ENCODE results near the gene ZNF311. TPM values are rescaled to one million over a fixed set of nuclear protein-coding genes. Genes with fewer than 3 reads are reported as not detected.
A peak's percentile ranks its signal among the peaks of the same experiment; 100 is the strongest.
"Not testable (repeated sequence)": the region's sequence is repeated elsewhere in the genome, so short reads cannot be mapped to it uniquely, and the experiment has no call there.

ZNF311 gene
- polyA plus RNA-seq, 1 donor (not counting 4 experiments of a cell fraction or from before 2014, with no cell fraction given) = 2.7 TPM

DNA sequence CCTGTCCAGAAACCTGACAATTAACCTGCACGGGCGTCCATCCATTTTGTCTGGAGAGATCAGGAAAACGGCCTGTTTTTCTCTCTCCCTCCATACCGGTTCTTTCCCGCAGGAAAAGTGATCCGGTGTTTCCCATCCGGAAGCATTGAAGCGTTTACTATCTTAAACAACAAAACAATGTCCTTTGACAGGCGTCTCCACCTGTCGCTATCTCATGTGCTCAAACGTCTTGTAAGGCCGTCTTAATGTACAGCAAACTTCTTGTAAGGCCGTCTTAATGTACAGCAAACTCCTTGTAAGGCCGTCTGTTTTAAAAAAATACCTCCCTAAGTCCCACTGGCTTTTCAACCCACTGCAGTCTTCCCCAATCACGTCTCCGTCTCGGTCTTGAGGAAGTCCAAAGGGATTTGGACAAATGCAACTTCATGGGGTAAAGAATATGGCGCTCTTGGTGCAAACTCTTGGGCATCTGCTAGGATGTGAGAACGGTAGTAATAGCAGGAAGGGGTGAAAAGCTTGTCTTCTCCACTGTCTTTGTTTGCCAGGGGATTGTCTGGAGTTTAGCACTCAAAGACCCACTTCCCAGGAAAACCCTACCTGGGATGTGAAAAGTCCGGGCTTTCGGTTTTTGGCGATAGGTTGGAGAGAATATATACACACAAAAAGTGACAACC lies 51.4 kb downstream of the ZNF311 start:
- H2AFZ ChIP-seq (ENCODE audit: control insufficient read depth, low read length) = peak overlapping the region; percentile 77
- H3K36me3 ChIP-seq (ENCODE audit: control insufficient read depth in 2 of 2, extremely low read depth in 1 of 2, insufficient read depth in 2 of 2, low read length in 2 of 2) = no peaks in the 10 kb centered on the region
- dilution Hi-C loops (cut with MboI; ENCODE audit: extremely low pct_ligation_motif_present, low sequenced_read_pairs) = no loop called here
- FAIRE-seq (no peak), DNase-seq (ENCODE audit: low read depth, low spot score) (no peak)
- peak overlapping the region; percentile 78 for H3K4me2 ChIP-seq (ENCODE audit: control insufficient read depth, extremely low read depth, insufficient read depth, low read depth, low read length)
- peak overlapping the region; percentile 22 for H3K27ac ChIP-seq (ENCODE audit: control insufficient read depth, insufficient read depth, low read length)
- peak overlapping the region; percentile 27 to 73 (median 53) for H3K4me3 ChIP-seq (ENCODE audit: control insufficient read depth in 2 of 3, extremely low read depth in 1 of 3, insufficient read depth in 2 of 3, low read depth in 1 of 3, low read length in 3 of 3)
- no peaks in the 10 kb centered on the region for H3K27me3 ChIP-seq (ENCODE audit: control insufficient read depth, extremely low read depth, insufficient read depth, low read length)
- no peaks in the 10 kb centered on the region for H3K79me2 ChIP-seq (ENCODE audit: control insufficient read depth, insufficient read depth, low read length)
- no peaks in the 10 kb centered on the region for H3K9me1 ChIP-seq (ENCODE audit: control insufficient read depth, extremely low read depth, insufficient read depth, low read length)
- peaks cover 7% of the 10 kb centered on the region for H3K4me1 ChIP-seq (ENCODE audit: control insufficient read depth, extremely low read depth, insufficient read depth, low read length)
- TF ChIP-seq, protein P1, sequence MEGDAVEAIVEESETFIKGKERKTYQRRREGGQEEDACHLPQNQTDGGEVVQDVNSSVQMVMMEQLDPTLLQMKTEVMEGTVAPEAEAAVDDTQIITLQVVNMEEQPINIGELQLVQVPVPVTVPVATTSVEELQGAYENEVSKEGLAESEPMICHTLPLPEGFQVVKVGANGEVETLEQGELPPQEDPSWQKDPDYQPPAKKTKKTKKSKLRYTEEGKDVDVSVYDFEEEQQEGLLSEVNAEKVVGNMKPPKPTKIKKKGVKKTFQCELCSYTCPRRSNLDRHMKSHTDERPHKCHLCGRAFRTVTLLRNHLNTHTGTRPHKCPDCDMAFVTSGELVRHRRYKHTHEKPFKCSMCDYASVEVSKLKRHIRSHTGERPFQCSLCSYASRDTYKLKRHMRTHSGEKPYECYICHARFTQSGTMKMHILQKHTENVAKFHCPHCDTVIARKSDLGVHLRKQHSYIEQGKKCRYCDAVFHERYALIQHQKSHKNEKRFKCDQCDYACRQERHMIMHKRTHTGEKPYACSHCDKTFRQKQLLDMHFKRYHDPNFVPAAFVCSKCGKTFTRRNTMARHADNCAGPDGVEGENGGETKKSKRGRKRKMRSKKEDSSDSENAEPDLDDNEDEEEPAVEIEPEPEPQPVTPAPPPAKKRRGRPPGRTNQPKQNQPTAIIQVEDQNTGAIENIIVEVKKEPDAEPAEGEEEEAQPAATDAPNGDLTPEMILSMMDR (optimal IDR thresholded peaks at IDR 0.05 in 1 of 3, IDR thresholded peaks at IDR 0.05 in 1 of 3, conservative IDR thresholded peaks at IDR 0.05 in 1 of 3; ENCODE audit: extremely low read depth in 1 of 3, insufficient read depth in 2 of 3, low read length in 3 of 3) = no peak
- no peak for TF ChIP-seq EZH2 (IDR thresholded peaks at IDR 0.05; ENCODE audit: low read length)
- no peaks in the 10 kb centered on the region for H3K9me3 ChIP-seq (ENCODE audit: control insufficient read depth, low read depth, low read length)
- peak overlapping the region; percentile 59 for H3K9ac ChIP-seq (ENCODE audit: control insufficient read depth, extremely low read depth, insufficient read depth, low read length)
- H4K20me1 ChIP-seq (ENCODE audit: control insufficient read depth, extremely low read depth, insufficient read depth, low read length) = no peaks in the 10 kb centered on the region

GRCh38 chr6:28953039-28953584 lies 52.0 kb downstream of the ZNF311 start:
- Histone ChIP-seq H3K4me2 (ENCODE audit: control insufficient read depth, extremely low read depth, insufficient read depth, low read depth, low read length) (peak overlapping the region; percentile 78), H3K9me1 (ENCODE audit: control insufficient read depth, extremely low read depth, insufficient read depth, low read length) (no peaks in the 10 kb centered on the region), H3K27me3 (ENCODE audit: control insufficient read depth, extremely low read depth, insufficient read depth, low read length) (no peaks in the 10 kb centered on the region), H3K79me2 (ENCODE audit: control insufficient read depth, insufficient read depth, low read length) (no peaks in the 10 kb centered on the region), H3K4me3 (ENCODE audit: control insufficient read depth in 2 of 3, extremely low read depth in 1 of 3, insufficient read depth in 2 of 3, low read depth in 1 of 3, low read length in 3 of 3) (peak overlapping the region; percentile 27 to 73 (median 53)), H3K27ac (ENCODE audit: control insufficient read depth, insufficient read depth, low read length) (peak overlapping the region; percentile 22), H3K36me3 (ENCODE audit: control insufficient read depth in 2 of 2, extremely low read depth in 1 of 2, insufficient read depth in 2 of 2, low read length in 2 of 2) (no peaks in the 10 kb centered on the region), H3K9me3 (ENCODE audit: control insufficient read depth, low read depth, low read length) (no peaks in the 10 kb centered on the region), H3K9ac (ENCODE audit: control insufficient read depth, extremely low read depth, insufficient read depth, low read length) (peak overlapping the region; percentile 59), H3K4me1 (ENCODE audit: control insufficient read depth, extremely low read depth, insufficient read depth, low read length) (peaks cover 8% of the 10 kb centered on the region), H2AFZ (ENCODE audit: control insufficient read depth, low read length) (peak overlapping the region; percentile 77), H4K20me1 (ENCODE audit: control insufficient read depth, extremely low read depth, insufficient read depth, low read length) (no peaks in the 10 kb centered on the region)
- DNase-seq (ENCODE audit: low read depth, low spot score) (no peak), FAIRE-seq (no peak)
- TF ChIP-seq EZH2 (IDR thresholded peaks at IDR 0.05; ENCODE audit: low read length) = no peak
- TF ChIP-seq, protein P1 (optimal IDR thresholded peaks at IDR 0.05 in 1 of 3, IDR thresholded peaks at IDR 0.05 in 1 of 3, conservative IDR thresholded peaks at IDR 0.05 in 1 of 3; ENCODE audit: extremely low read depth in 1 of 3, insufficient read depth in 2 of 3, low read length in 3 of 3) = no peak
- dilution Hi-C loops (cut with MboI; ENCODE audit: extremely low pct_ligation_motif_present, low sequenced_read_pairs) = no loop called here

- H3K27ac ChIP-seq (ENCODE audit: control insufficient read depth, insufficient read depth, low read length); H3K27me3 ChIP-seq (ENCODE audit: control insufficient read depth, extremely low read depth, insufficient read depth, low read length); H4K20me1 ChIP-seq (ENCODE audit: control insufficient read depth, extremely low read depth, insufficient read depth, low read length); H3K79me2 ChIP-seq (ENCODE audit: control insufficient read depth, insufficient read depth, low read length); H3K4me2 ChIP-seq (ENCODE audit: control insufficient read depth, extremely low read depth, insufficient read depth, low read depth, low read length); H3K9me3 ChIP-seq (ENCODE audit: control insufficient read depth, low read depth, low read length); H3K9ac ChIP-seq (ENCODE audit: control insufficient read depth, extremely low read depth, insufficient read depth, low read length); FAIRE-seq; H3K9me1 ChIP-seq (ENCODE audit: control insufficient read depth, extremely low read depth, insufficient read depth, low read length); DNase-seq (ENCODE audit: low read depth, low spot score); H2AFZ ChIP-seq (ENCODE audit: control insufficient read depth, low read length); H3K36me3 ChIP-seq (ENCODE audit: control insufficient read depth in 2 of 2, extremely low read depth in 1 of 2, insufficient read depth in 2 of 2, low read length in 2 of 2); H3K4me3 ChIP-seq (ENCODE audit: control insufficient read depth in 2 of 3, extremely low read depth in 1 of 3, insufficient read depth in 2 of 3, low read depth in 1 of 3, low read length in 3 of 3); dilution Hi-C loops (cut with MboI; ENCODE audit: extremely low pct_ligation_motif_present, low sequenced_read_pairs); H3K4me1 ChIP-seq (ENCODE audit: control insufficient read depth, extremely low read depth, insufficient read depth, low read length): not testable (repeated sequence)
Observed at GRCh38 chr6:28949656-28950195, 55.4 kb downstream of the ZNF311 start.
